GM18526 (cell line): ENCODE results near the gene MYL6.

Experiments
- POLR2A ChIP-seq: IDR thresholded peaks from 3 replicates; pipeline ENCODE4 v1.6.1; 2011; ENCODE audit not compliant: insufficient read length; ENCODE audit errors: extremely low read depth

MYL6 gene

GRCh38 chr12:56127888-56128669 is 30.1 kb upstream of the MYL6 start, which contains the start of gene ESYT1:
ESYT1 (plus strand) TSS chr12:56128267; CDS start chr12:56128320, 53 bp downstream.
- TF ChIP-seq POLR2A, result peak; percentile 78

DNA sequence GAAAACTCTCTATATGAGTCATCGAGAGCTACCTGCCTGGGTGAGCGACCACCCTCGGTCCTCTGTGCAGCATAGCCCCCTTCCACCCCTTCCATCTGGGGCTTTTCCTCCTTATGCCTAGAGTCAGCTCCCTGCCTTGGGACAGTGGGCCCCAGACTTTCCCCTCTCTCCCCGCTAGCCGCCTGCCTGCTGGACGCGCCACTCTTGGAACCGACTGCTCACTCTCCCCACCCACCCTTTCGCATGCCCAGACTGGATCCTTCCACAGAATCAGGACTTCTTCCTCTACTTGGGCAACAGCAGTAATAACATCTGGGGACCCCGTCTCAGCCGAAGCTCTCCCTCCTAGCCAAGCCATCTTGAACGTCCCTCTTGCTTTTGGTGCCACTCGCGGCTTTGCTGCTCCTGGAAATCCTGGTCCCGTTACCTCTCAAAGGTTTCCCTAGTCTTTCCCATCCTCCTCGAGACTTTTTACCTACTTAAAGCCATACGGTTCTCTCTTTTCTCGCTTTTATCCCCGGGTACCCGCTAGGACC is 29.4 kb upstream of the MYL6 start:
- TF ChIP-seq POLR2A, result no peak

GRCh38 chr12:56129206-56129941 is 28.8 kb upstream of the MYL6 start:
- no peak for TF ChIP-seq POLR2A

DNA sequence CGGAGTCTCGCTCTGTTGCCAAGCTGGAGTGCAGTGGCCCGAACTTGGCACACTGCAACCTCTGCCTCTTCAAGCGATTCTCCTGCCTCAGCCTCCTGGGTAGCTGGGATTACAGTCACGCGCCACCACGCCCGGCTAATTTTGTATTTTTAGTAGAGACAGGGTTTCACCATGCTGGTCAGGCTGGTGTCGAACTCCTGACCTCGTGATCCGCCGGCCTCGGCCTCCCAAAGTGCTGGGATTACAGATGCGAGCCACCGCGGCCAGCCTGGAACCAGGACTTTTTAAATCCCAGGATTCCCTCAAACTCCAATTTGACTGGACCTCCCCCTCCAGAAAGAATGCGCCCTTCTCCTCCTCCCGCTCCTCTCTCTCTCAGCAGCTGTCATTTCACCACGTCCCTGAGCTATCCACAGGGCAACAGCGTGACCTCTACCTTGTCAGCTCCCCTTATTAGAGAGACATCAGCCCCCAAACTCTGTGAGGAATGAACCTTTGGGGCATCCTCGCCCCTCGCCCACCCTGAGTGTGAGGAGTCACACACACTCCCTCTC is 28.1 kb upstream of the MYL6 start:
- no peak for TF ChIP-seq POLR2A

GRCh38 chr12:56130876-56131275 is 27.3 kb upstream of the MYL6 start:
- TF ChIP-seq POLR2A, result no peak

DNA sequence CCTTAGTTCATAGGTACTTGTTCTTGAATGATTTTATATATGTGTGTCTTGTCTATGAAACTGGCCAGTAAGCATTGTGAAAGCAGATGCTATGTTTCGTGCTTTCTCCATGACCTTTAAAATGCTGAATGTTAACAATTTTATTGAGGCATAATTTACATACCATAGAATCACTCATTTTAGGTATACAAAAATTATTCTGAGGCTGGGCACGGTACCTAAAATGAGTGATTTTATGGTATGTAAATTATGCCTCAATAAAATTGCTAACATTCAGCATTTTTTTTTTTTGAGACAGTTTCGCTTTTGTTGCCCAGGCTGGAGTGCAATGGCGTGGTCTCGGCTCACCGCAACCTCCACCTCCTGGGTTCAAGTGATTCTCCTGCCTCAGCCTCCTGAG is 23.3 kb upstream of the MYL6 start:
- TF ChIP-seq POLR2A, result no peak

DNA sequence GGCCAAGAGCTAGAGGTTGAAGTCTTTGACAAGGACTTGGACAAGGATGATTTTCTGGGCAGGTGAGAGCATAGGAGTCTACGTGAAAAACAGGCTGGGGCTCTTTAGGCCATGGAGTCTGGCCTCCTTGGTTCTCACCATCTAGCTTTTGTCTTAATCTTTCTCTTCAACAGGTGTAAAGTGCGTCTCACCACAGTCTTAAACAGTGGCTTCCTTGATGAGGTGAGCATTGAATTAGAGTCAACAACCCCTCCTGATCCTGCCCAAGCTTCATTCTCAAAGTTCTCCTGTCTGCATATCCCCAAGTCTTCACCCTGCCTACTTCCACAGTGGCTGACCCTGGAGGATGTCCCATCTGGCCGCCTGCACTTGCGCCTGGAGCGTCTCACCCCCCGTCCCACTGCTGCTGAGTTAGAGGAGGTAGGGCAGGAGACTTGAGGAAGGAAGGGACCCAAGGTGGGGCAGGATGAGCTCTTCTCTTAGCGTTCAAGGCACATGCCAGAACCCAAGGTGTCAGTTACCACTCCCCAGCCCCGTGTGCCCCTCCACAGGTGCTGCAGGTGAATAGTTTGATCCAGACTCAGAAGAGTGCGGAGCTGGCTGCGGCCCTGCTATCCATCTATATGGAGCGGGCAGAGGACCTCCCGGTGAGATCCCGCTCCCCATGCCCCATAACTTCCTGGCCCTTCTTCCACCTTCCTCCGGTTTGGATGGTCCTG is 20.1 kb upstream of the MYL6 start:
- TF ChIP-seq POLR2A, result no peak

DNA sequence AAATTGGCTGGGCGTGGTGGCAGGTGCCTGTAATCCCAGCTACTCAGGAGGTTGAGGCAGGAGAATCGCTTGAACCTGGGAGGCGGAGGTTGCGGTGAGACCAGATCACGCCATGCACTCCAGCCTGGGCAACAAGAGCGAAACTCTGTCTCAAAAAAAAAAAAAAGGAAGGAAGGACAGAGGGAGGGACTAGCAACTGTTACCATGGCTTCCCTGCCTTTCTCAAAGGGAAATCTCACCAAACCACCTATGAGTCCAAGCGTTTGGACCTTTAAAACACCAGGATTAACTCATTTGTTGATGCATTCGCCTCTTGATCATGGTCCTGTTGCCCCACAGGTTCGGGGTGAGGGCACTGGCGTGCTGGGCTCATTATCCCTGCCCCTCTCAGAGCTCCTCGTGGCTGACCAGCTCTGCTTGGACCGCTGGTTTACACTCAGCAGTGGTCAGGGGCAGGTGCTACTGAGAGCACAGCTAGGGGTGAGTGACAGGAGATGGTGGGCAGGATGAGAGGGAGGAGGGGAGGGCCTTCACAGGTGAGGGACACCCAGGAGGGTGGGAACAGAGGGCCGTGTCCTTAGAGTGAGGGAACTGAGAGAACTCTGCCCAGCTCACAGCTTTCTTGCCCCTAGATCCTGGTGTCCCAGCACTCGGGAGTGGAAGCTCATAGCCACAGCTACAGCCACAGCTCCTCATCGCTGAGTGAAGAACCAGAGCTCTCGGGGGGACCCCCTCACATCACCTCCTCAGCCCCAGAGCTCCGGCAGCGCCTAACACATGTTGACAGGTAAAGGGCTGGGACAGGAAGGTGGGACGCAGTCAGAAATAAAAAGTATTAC is 16.0 kb upstream of the MYL6 start:
- no peak for TF ChIP-seq POLR2A

- no peak for TF ChIP-seq POLR2A
Observed at GRCh38 chr12:56143217-56143616, 14.9 kb upstream of the MYL6 start.

DNA sequence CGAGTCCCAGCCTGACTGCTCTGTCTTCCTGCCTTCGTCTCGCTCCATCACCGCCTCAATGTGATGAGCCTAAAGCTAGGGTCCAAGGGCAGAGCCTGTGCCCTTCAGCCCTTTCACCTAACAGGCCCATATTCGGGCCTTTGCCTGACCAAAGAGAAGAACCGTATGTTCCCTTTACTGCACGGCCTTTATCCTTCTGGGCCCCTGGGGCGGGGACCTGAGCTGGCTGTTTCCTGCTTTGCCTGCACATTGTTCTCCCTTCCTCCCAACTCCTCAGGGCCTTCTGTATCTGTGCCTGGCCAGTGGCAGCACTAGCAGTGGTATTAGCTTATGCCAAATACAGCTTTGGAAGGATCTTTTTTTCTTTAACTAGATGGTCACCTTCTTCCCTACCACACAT is 14.3 kb upstream of the MYL6 start:
- TF ChIP-seq POLR2A, result no peak

DNA sequence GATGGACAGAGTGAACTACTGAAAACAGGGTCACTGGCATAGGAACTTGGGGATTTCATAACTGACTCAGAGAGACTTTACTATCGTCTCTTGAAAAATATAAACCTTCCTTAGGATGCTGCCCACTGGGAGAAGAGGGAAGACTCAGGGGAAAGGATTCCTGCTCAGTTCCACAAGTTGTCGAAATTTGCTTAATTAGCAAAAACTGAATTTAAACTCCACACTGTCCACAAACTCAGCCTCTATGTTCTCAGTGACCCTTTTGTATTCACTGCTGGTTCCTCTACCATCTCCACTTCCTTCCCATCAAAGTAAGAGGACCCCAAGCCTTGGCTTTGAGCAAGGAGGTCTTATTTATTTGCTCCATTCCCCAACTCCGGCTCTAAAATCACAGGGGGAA is 12.9 kb upstream of the MYL6 start:
- TF ChIP-seq POLR2A, result no peak

- no peak for TF ChIP-seq POLR2A
Observed at GRCh38 chr12:56146492-56147460, 11.4 kb upstream of the MYL6 start.

DNA sequence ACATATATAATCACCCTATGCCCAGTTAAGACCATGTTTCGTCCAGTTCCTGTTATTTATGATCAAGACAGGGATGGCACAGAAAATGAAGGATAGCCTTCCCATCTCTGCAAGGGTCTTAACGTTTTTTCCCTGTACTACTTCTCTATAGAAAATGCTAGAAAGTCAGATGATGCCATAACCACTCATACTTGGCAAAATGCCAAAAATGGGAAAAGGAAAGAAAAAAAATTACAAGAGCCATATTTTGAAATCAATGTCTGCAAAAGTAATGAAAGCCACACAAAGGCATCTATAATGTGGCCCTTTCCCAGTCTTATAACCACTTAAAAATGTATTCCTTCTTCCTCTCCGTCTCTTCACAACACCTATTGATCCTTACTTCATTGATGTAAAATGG is 7.6 kb upstream of the MYL6 start:
- TF ChIP-seq POLR2A, result no peak
